Liver (tissue), 9 donors: ENCODE data around the gene SYCP2L. TPM values are rescaled to one million over a fixed set of nuclear protein-coding genes. Genes with fewer than 3 reads are reported as not detected.
A peak's percentile ranks its signal among the peaks of the same experiment; 100 is the strongest.

Experiments
- DNase-seq: peaks from one replicate; pipeline ENCODE4 v3.0.0-alpha.2; 2017; ENCODE audit warnings: low spot score
- H3K27ac ChIP-seq, 2 donors: one replicate each; pipeline ENCODE4 v1.7.0; 2013; ENCODE audit warnings: inconsistent platforms in 2 of 2, low read length in 2 of 2, control low read depth in 1 of 2, low read depth in 1 of 2, mild to moderate bottlenecking in 1 of 2
- H3K27me3 ChIP-seq, 4 donors: one replicate each; pipeline versions ENCODE4 v1.6.1 to v1.7.0; 2013; ENCODE audit warnings: low read length in 3 of 4, inconsistent platforms in 1 of 4, mild to moderate bottlenecking in 1 of 4, moderate library complexity in 1 of 4; ENCODE audit not compliant: control insufficient read depth in 4 of 4, insufficient read depth in 4 of 4
- H3K36me3 ChIP-seq, 4 donors: one replicate each; pipeline versions ENCODE4 v1.6.1 to v1.7.0; 2013; ENCODE audit warnings: low read length in 3 of 4, mild to moderate bottlenecking in 3 of 4, low read depth in 1 of 4, moderate library complexity in 1 of 4; ENCODE audit not compliant: control insufficient read depth in 4 of 4, insufficient read depth in 3 of 4
- H3K4me1 ChIP-seq, 4 donors: one replicate each; pipeline versions ENCODE4 v1.6.1 to v1.7.0; 2013; ENCODE audit warnings: low read length in 3 of 4, mild to moderate bottlenecking in 3 of 4, moderate library complexity in 1 of 4; ENCODE audit not compliant: control insufficient read depth in 4 of 4, insufficient read depth in 4 of 4
- H3K4me3 ChIP-seq, 3 donors: one replicate each; pipeline versions ENCODE4 v1.6.1 to v1.7.0; 2013; ENCODE audit warnings: low read length in 3 of 3, control low read depth in 1 of 3, low read depth in 1 of 3, mild to moderate bottlenecking in 1 of 3
- H3K9ac ChIP-seq, 2 donors: one replicate each; pipeline ENCODE4 v1.7.0; 2013; ENCODE audit warnings: low read length in 2 of 2, mild to moderate bottlenecking in 2 of 2, moderate library complexity in 2 of 2, control low read depth in 1 of 2, low read depth in 1 of 2
- H3K9me3 ChIP-seq, 4 donors: one replicate each; pipeline versions ENCODE4 v1.6.1 to v1.7.0; 2013; ENCODE audit warnings: low read length in 3 of 4; ENCODE audit not compliant: control insufficient read depth in 4 of 4
- ATF3 ChIP-seq: IDR thresholded peaks from 2 replicates; pipeline ENCODE4 v1.6.1; 2016; ENCODE audit warnings: antibody characterized with exemption
- CTCF ChIP-seq: fragments of 150-350 bp; IDR thresholded peaks from 2 replicates; pipeline ENCODE4 v1.5.1; 2017; ENCODE audit warnings: improper control_type of control experiment, low read depth, low read length; ENCODE audit not compliant: missing input control
- EGR1 ChIP-seq, 2 donors: IDR thresholded peaks; 2 replicates each; pipeline ENCODE4 v1.6.1; 2016 to 2018; ENCODE audit warnings: antibody characterized with exemption in 2 of 2, low read depth in 2 of 2
- FOXA1 ChIP-seq: IDR thresholded peaks from 2 replicates; pipeline ENCODE4 v1.6.1; 2016; ENCODE audit warnings: antibody characterized with exemption
- FOXA2 ChIP-seq: IDR thresholded peaks from 2 replicates; pipeline ENCODE4 v1.6.1; 2016; ENCODE audit warnings: antibody characterized with exemption
- GABPA ChIP-seq, 2 donors: IDR thresholded peaks in 1 of 2; conservative IDR thresholded peaks in 1 of 2; 2 replicates each; pipeline ENCODE4 v1.6.1; 2016; ENCODE audit warnings: antibody characterized with exemption in 2 of 2, mild to moderate bottlenecking in 1 of 2, moderate library complexity in 1 of 2
- HNF4A ChIP-seq, 2 donors: conservative IDR thresholded peaks; 2 replicates each; pipeline ENCODE4 v1.6.1; 2016; ENCODE audit warnings: antibody characterized with exemption in 2 of 2, mild to moderate bottlenecking in 2 of 2
- HNF4G ChIP-seq: IDR thresholded peaks from 2 replicates; pipeline ENCODE4 v1.6.1; 2016; ENCODE audit warnings: antibody characterized with exemption
- JUND ChIP-seq, 2 donors: IDR thresholded peaks; 2 replicates each; pipeline ENCODE4 v1.6.1; 2016; ENCODE audit warnings: antibody characterized with exemption in 2 of 2
- MAX ChIP-seq: IDR thresholded peaks from 2 replicates; pipeline ENCODE4 v1.6.1; 2016; ENCODE audit warnings: antibody characterized with exemption
- NR2F2 ChIP-seq: IDR thresholded peaks from 2 replicates; pipeline ENCODE4 v1.6.1; 2016; ENCODE audit warnings: antibody characterized with exemption
- RAD21 ChIP-seq, 2 donors: IDR thresholded peaks; 2 replicates each; pipeline ENCODE4 v1.6.1; 2016; ENCODE audit warnings: antibody characterized with exemption in 2 of 2, mild to moderate bottlenecking in 2 of 2
- REST ChIP-seq: IDR thresholded peaks from 2 replicates; pipeline ENCODE4 v1.6.1; 2016; ENCODE audit warnings: antibody characterized with exemption, mild to moderate bottlenecking
- RXRA ChIP-seq, 2 donors: IDR thresholded peaks; 2 replicates each; pipeline ENCODE4 v1.6.1; 2017 to 2018; ENCODE audit warnings: antibody characterized with exemption in 2 of 2, mild to moderate bottlenecking in 1 of 2
- SP1 ChIP-seq: IDR thresholded peaks from 2 replicates; pipeline ENCODE4 v1.6.1; 2018; ENCODE audit warnings: antibody characterized with exemption, mild to moderate bottlenecking
- TAF1 ChIP-seq: conservative IDR thresholded peaks from 2 replicates; pipeline ENCODE4 v1.6.1; 2016; ENCODE audit warnings: antibody characterized with exemption, mild to moderate bottlenecking
- YY1 ChIP-seq: IDR thresholded peaks from 2 replicates; pipeline ENCODE4 v1.6.1; 2016; ENCODE audit warnings: antibody characterized with exemption, mild to moderate bottlenecking
- ZBTB33 ChIP-seq: IDR thresholded peaks from 2 replicates; pipeline ENCODE4 v1.6.1; 2016; ENCODE audit warnings: antibody characterized with exemption
- WGBS: extraction: QIAGEN DNeasy Blood & Tissue Kit; methylation state at CpG from one replicate; pipeline ENCODE4 v1.1.7; 2013; 5-methylcytosine and 5-hydroxymethylcytosine counted together
- polyA plus RNA-seq, 2 donors: library from polyadenylated mRNA; stranded (reverse) in 1 of 2; unstranded in 1 of 2; fragments of 200-250 nt in 1 of 2; fragments of >200 nt in 1 of 2; fragmentation: Nextera tagmentation in 1 of 2; extraction: Ambion mirVana in 1 of 2; gene quantifications; one replicate each; pipeline versions ENCODE4 v1.2.1 to v1.2.3, GENCODE V29; 2013 to 2015
- total RNA-seq, 2 donors: library from RNA; depleted of rRNA; stranded (reverse); fragments of >200 nt; gene quantifications; one replicate each; pipeline ENCODE4 v1.2.3, GENCODE V29; 2014
- donor health status: healthy.
- donor health status: healthy.
- donor health status: healthy.
- donor health status: healthy.
- donor health status: healthy.

SYCP2L gene
- total and polyA plus RNA-seq, 4 donors: 0.28 to 0.33 TPM; not detected in 2

GRCh38 chr6:10954590-10955010 is 67.7 kb downstream of the SYCP2L start:
- DNase-seq: peak; percentile 82
- Histone ChIP-seq H3K9me3 (no peaks in the 10 kb centered on the region), H3K4me1 (no peaks in the 10 kb centered on the region), H3K9ac (no peak overlapping the region), H3K27ac (no peak overlapping the region), H3K4me3 (no peak overlapping the region), H3K36me3 (no peaks in the 10 kb centered on the region), H3K27me3 (no peaks in the 10 kb centered on the region)
- TF ChIP-seq HNF4G: no peak
- TF ChIP-seq YY1: peak; percentile 69
- TF ChIP-seq FOXA2: no peak
- TF ChIP-seq REST: no peak
- peak; percentile 80 for TF ChIP-seq CTCF
- no peak for TF ChIP-seq TAF1
- TF ChIP-seq GABPA (IDR thresholded peaks at IDR 0.05 in 1 of 2, conservative IDR thresholded peaks at IDR 0.05 in 1 of 2): no peak
- no peak for TF ChIP-seq ZBTB33
- TF ChIP-seq JUND (IDR thresholded peaks at IDR 0.05): no peak
- no peak for TF ChIP-seq FOXA1
- no peak for TF ChIP-seq ATF3
- TF ChIP-seq MAX: no peak
- TF ChIP-seq EGR1 (IDR thresholded peaks at IDR 0.05; ENCODE audit: low read depth in 2 of 2): no peak
- no peak for TF ChIP-seq RXRA (IDR thresholded peaks at IDR 0.05)
- TF ChIP-seq RAD21 (IDR thresholded peaks at IDR 0.05): peak; percentile 80 to 96
- no peak for TF ChIP-seq SP1
- TF ChIP-seq NR2F2: no peak
- no peak for TF ChIP-seq HNF4A (conservative IDR thresholded peaks at IDR 0.05)
- 39% methylated on average over 15 of the region's 15 CpGs for WGBS
